Ishikawa (cell line): ENCODE results near the gene RRH.

Experiments
- CEBPB ChIP-seq: IDR thresholded peaks from 2 replicates; pipeline ENCODE4 v1.6.1; 2012
- CREB1 ChIP-seq: IDR thresholded peaks from 2 replicates; pipeline ENCODE4 v1.6.1; 2012; ENCODE audit warnings: low read depth
- EGR1 ChIP-seq: IDR thresholded peaks from 2 replicates; pipeline ENCODE4 v1.6.1; 2012
- EP300 ChIP-seq: IDR thresholded peaks from 2 replicates; pipeline ENCODE4 v1.6.1; 2012; ENCODE audit warnings: borderline replicate concordance
- FOXM1 ChIP-seq: IDR thresholded peaks from 2 replicates; pipeline ENCODE4 v1.6.1; 2012; ENCODE audit warnings: low read depth, borderline replicate concordance
- NFIC ChIP-seq: IDR thresholded peaks from 2 replicates; pipeline ENCODE4 v1.6.1; 2012
- RAD21 ChIP-seq: IDR thresholded peaks from 2 replicates; pipeline ENCODE4 v1.6.1; 2012; ENCODE audit warnings: low read depth
- TAF1 ChIP-seq: IDR thresholded peaks from 2 replicates; pipeline ENCODE4 v1.6.1; 2012; ENCODE audit warnings: low read depth, mild to moderate bottlenecking
- TCF12 ChIP-seq: IDR thresholded peaks from 2 replicates; pipeline ENCODE4 v1.6.1; 2012; ENCODE audit warnings: low read depth
- TEAD4 ChIP-seq: IDR thresholded peaks from 2 replicates; pipeline ENCODE4 v1.6.1; 2012
- USF1 ChIP-seq: IDR thresholded peaks from 2 replicates; pipeline ENCODE4 v1.6.1; 2012
- YY1 ChIP-seq: IDR thresholded peaks from 2 replicates; pipeline ENCODE4 v1.6.1; 2012; ENCODE audit warnings: low read depth
- ZBTB7A ChIP-seq: IDR thresholded peaks from 2 replicates; pipeline ENCODE4 v1.6.1; 2012; ENCODE audit warnings: low read depth
- TF ChIP-seq, protein P1 (sequence below): IDR thresholded peaks from 2 replicates; pipeline ENCODE4 v1.6.1; 2012
- TF ChIP-seq, protein P2 (sequence below): IDR thresholded peaks from 2 replicates; pipeline ENCODE4 v1.6.1; 2012; ENCODE audit warnings: low read depth, mild to moderate bottlenecking

The RRH gene

GRCh38 chr4:109879081-109879480 lies 51.3 kb downstream of the RRH start:
- TF ChIP-seq ZBTB7A, result no peak
- no peak for TF ChIP-seq CREB1
- TF ChIP-seq USF1, result no peak
- no peak for TF ChIP-seq TAF1
- no peak for TF ChIP-seq TEAD4
- TF ChIP-seq NFIC, result no peak
- no peak for TF ChIP-seq YY1
- TF ChIP-seq, protein P1, sequence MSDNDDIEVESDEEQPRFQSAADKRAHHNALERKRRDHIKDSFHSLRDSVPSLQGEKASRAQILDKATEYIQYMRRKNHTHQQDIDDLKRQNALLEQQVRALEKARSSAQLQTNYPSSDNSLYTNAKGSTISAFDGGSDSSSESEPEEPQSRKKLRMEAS, result no peak
- TF ChIP-seq CEBPB, result no peak
- TF ChIP-seq FOXM1, result no peak
- TF ChIP-seq, protein P2, sequence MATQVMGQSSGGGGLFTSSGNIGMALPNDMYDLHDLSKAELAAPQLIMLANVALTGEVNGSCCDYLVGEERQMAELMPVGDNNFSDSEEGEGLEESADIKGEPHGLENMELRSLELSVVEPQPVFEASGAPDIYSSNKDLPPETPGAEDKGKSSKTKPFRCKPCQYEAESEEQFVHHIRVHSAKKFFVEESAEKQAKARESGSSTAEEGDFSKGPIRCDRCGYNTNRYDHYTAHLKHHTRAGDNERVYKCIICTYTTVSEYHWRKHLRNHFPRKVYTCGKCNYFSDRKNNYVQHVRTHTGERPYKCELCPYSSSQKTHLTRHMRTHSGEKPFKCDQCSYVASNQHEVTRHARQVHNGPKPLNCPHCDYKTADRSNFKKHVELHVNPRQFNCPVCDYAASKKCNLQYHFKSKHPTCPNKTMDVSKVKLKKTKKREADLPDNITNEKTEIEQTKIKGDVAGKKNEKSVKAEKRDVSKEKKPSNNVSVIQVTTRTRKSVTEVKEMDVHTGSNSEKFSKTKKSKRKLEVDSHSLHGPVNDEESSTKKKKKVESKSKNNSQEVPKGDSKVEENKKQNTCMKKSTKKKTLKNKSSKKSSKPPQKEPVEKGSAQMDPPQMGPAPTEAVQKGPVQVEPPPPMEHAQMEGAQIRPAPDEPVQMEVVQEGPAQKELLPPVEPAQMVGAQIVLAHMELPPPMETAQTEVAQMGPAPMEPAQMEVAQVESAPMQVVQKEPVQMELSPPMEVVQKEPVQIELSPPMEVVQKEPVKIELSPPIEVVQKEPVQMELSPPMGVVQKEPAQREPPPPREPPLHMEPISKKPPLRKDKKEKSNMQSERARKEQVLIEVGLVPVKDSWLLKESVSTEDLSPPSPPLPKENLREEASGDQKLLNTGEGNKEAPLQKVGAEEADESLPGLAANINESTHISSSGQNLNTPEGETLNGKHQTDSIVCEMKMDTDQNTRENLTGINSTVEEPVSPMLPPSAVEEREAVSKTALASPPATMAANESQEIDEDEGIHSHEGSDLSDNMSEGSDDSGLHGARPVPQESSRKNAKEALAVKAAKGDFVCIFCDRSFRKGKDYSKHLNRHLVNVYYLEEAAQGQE, result no peak
- no peak for TF ChIP-seq EP300
- TF ChIP-seq TCF12, result no peak

DNA sequence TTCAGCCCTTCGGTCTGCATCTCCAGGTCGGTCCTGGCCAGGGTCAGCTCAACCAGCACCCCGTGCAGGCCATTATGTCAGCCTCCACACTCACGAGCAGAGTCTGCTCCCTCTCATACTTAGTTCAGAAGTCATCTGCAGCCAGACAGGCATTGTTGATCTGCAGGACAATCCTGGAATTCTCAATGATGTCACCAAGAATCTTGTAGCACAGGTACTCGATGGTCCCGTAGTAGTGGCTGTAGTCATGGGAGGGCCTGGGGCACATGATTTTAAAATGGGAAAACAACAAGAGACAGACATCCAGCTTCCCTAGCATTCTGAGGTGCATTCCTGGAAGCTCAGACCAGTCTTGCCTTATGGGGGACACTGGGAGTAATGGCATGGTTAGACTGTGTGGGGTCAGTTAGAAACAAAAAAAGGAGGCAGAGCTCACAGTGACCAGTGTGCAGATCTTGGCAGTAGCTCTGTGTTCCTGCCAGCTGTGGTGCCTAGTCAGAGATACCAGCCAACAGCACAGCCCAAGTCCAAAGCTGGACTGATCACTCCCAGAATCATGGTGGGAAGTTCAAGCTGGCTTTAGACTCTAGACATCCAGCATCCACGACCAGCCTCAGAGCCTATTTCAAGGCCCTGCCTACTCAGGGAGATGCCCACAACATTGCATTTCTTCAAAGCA lies 52.0 kb downstream of the RRH start:
- TF ChIP-seq CREB1 (no peak), FOXM1 (no peak), YY1 (no peak), CEBPB (no peak), TCF12 (no peak), EGR1 (no peak)

- TF ChIP-seq RAD21 (no peak), FOXM1 (no peak), USF1 (no peak), ZBTB7A (no peak), NFIC (no peak), CEBPB (no peak), EGR1 (no peak), CREB1 (no peak), TAF1 (no peak), EP300 (no peak), TCF12 (no peak), YY1 (no peak), TEAD4 (no peak)
- TF ChIP-seq, protein P1, result no peak
- TF ChIP-seq, protein P2, result no peak
Observed at GRCh38 chr4:109886303-109886702, 58.5 kb downstream of the RRH start.

- TF ChIP-seq TEAD4 (no peak), RAD21 (no peak), USF1 (no peak), EP300 (no peak), TAF1 (no peak), FOXM1 (no peak), YY1 (no peak), CEBPB (no peak), NFIC (no peak)
- TF ChIP-seq, protein P1, result no peak
- TF ChIP-seq, protein P2, result no peak
Observed at GRCh38 chr4:109887071-109887470, 59.3 kb downstream of the RRH start.
